ENCODE data around the gene LPCAT4.

Gene LPCAT4

GRCh38 chr15:34318277-34319079, 48.5 kb downstream of the LPCAT4 start:
- Histone ChIP-seq H3K36me3 (ENCODE audit: insufficient read depth, low read length) (peaks cover 3% of the 10 kb centered on the region), H3K27me3 (ENCODE audit: insufficient read depth, low read length, poor library complexity, severe bottlenecking) (no peaks in the 10 kb centered on the region), H2AFZ (ENCODE audit: low read length) (no peak overlapping the region), H4K20me1 (ENCODE audit: insufficient read depth, low read length, poor library complexity, severe bottlenecking) (peaks cover 28% of the 10 kb centered on the region), H3K9me3 (ENCODE audit: insufficient read depth, low read depth, low read length) (no peaks in the 10 kb centered on the region), H3K4me3 (ENCODE audit: low read length, poor library complexity, severe bottlenecking) (peak overlapping the region; percentile 72), H3K9me2 (replicated peaks; ENCODE audit: low read depth, low read length) (no peaks in the 10 kb centered on the region), H3F3A (ENCODE audit: low read depth) (no peaks in the 10 kb centered on the region), H3K9ac (ENCODE audit: low read depth, low read length, poor library complexity, severe bottlenecking) (peak overlapping the region; percentile 58), H3K4me1 (ENCODE audit: insufficient read depth, low read length, poor library complexity, severe bottlenecking) (peaks cover 59% of the 10 kb centered on the region), H3K79me2 (ENCODE audit: insufficient read depth, low read length) (peaks cover 98% of the 10 kb centered on the region), H3K4me2 (ENCODE audit: low read depth, low read length, poor library complexity, severe bottlenecking) (peak overlapping the region; percentile 84)
- no peak for TF ChIP-seq EZH2phosphoT487 (IDR thresholded peaks at IDR 0.05; ENCODE audit: borderline replicate concordance)
- TF ChIP-seq CTCF (conservative IDR thresholded peaks at IDR 0.05; ENCODE audit: low read length), result no peak

- Histone ChIP-seq H3K27me3 (ENCODE audit: insufficient read depth, low read length, poor library complexity, severe bottlenecking) (no peaks in the 10 kb centered on the region), H3K9me2 (replicated peaks; ENCODE audit: low read depth, low read length) (no peaks in the 10 kb centered on the region), H3K9me3 (ENCODE audit: insufficient read depth, low read depth, low read length) (no peaks in the 10 kb centered on the region), H3K79me2 (ENCODE audit: insufficient read depth, low read length) (peaks cover 98% of the 10 kb centered on the region), H3F3A (ENCODE audit: low read depth) (no peaks in the 10 kb centered on the region), H4K20me1 (ENCODE audit: insufficient read depth, low read length, poor library complexity, severe bottlenecking) (peaks cover 33% of the 10 kb centered on the region), H3K4me1 (ENCODE audit: insufficient read depth, low read length, poor library complexity, severe bottlenecking) (peaks cover 69% of the 10 kb centered on the region), H3K36me3 (ENCODE audit: insufficient read depth, low read length) (peaks cover 17% of the 10 kb centered on the region), H2AFZ (ENCODE audit: low read length) (no peak overlapping the region), H3K4me2 (ENCODE audit: low read depth, low read length, poor library complexity, severe bottlenecking) (peak overlapping the region; percentile 84), H3K4me3 (ENCODE audit: low read length, poor library complexity, severe bottlenecking) (peak overlapping the region; percentile 13), H3K9ac (ENCODE audit: low read depth, low read length, poor library complexity, severe bottlenecking) (peak overlapping the region; percentile 11)
- TF ChIP-seq EZH2phosphoT487 (IDR thresholded peaks at IDR 0.05; ENCODE audit: borderline replicate concordance), result no peak
- no peak for TF ChIP-seq CTCF (conservative IDR thresholded peaks at IDR 0.05; ENCODE audit: low read length)
These were observed 52.2 kb downstream of the LPCAT4 start for GRCh38 chr15:34314491-34315490.

- Histone ChIP-seq H4K20me1 (ENCODE audit: insufficient read depth, low read length, poor library complexity, severe bottlenecking) (peaks cover 26% of the 10 kb centered on the region), H3K4me1 (ENCODE audit: insufficient read depth, low read length, poor library complexity, severe bottlenecking) (peaks cover 47% of the 10 kb centered on the region), H3K9me2 (replicated peaks; ENCODE audit: low read depth, low read length) (no peaks in the 10 kb centered on the region), H2AFZ (ENCODE audit: low read length) (no peak overlapping the region), H3K27me3 (ENCODE audit: insufficient read depth, low read length, poor library complexity, severe bottlenecking) (no peaks in the 10 kb centered on the region), H3K36me3 (ENCODE audit: insufficient read depth, low read length) (peaks cover 24% of the 10 kb centered on the region), H3K4me2 (ENCODE audit: low read depth, low read length, poor library complexity, severe bottlenecking) (peak overlapping the region; percentile 30), H3K9ac (ENCODE audit: low read depth, low read length, poor library complexity, severe bottlenecking) (no peak overlapping the region), H3K9me3 (ENCODE audit: insufficient read depth, low read depth, low read length) (no peaks in the 10 kb centered on the region), H3K4me3 (ENCODE audit: low read length, poor library complexity, severe bottlenecking) (peak overlapping the region; percentile 25), H3F3A (ENCODE audit: low read depth) (no peaks in the 10 kb centered on the region; the same call in 1 of the 2 replicates), H3K79me2 (ENCODE audit: insufficient read depth, low read length) (peaks cover 96% of the 10 kb centered on the region)
- TF ChIP-seq EZH2phosphoT487 (IDR thresholded peaks at IDR 0.05; ENCODE audit: borderline replicate concordance) (no peak), CTCF (conservative IDR thresholded peaks at IDR 0.05; ENCODE audit: low read length) (no peak)
These were observed 55.4 kb downstream of the LPCAT4 start for GRCh38 chr15:34311563-34311962.

Measured in Loucy (cell line).